T follicular helper cell (primary cell): ENCODE data around the gene OARD1.
"Not testable (repeated sequence)": the region's sequence is repeated elsewhere in the genome, so short reads cannot be mapped to it uniquely, and the experiment has no call there.

Source experiments
- DNase-seq: peaks from one replicate; pipeline ENCODE4 v3.0.0-alpha.2; 2020; ENCODE audit warnings: low read depth

Gene OARD1

GRCh38 chr6:41027241-41027640 is 44.9 kb downstream of the OARD1 start:
- DNase-seq, result no peak

GRCh38 chr6:41025966-41026530 is 46.1 kb downstream of the OARD1 start:
- DNase-seq, result no peak

GRCh38 chr6:41023114-41023513 is 49.0 kb downstream of the OARD1 start:
- no peak for DNase-seq

GRCh38 chr6:41022294-41022693 is 49.9 kb downstream of the OARD1 start:
- DNase-seq, result no peak

- no peak for DNase-seq
These were observed 50.3 kb downstream of the OARD1 start for GRCh38 chr6:41021832-41022231.

GRCh38 chr6:41017663-41018062 is 54.5 kb downstream of the OARD1 start:
- no peak for DNase-seq

- DNase-seq, result not testable (repeated sequence)
These were observed 56.3 kb downstream of the OARD1 start for GRCh38 chr6:41015860-41016259.

GRCh38 chr6:41014780-41015179 is 57.4 kb downstream of the OARD1 start:
- DNase-seq, result no peak
